Measurements from ENCODE around the gene DUOXA1.

Gene DUOXA1

DNA sequence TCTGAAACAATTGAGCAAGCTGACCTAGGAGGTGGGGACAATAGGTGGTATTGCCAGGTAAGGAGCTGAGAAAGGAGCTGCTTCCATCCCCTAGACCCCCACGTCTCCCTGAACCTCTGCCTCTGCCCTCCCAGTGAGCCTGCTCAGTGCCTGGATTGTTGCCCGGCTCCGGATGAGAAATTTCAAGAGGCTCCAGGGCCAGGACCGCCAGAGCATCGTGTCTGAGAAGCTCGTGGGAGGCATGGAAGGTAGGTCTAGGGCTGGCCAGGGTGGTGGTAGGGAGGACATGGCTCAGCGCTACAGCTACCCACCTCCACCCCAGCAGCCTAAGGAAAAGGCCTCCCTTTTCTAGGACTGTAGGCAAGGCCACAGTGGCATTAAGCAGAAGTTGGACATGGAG is 13.4 kb upstream of the DUOXA1 start:
- DNase-seq: no peak
- no peak overlapping the region for H3K27ac Mint-ChIP-seq
- TF ChIP-seq, protein P1, sequence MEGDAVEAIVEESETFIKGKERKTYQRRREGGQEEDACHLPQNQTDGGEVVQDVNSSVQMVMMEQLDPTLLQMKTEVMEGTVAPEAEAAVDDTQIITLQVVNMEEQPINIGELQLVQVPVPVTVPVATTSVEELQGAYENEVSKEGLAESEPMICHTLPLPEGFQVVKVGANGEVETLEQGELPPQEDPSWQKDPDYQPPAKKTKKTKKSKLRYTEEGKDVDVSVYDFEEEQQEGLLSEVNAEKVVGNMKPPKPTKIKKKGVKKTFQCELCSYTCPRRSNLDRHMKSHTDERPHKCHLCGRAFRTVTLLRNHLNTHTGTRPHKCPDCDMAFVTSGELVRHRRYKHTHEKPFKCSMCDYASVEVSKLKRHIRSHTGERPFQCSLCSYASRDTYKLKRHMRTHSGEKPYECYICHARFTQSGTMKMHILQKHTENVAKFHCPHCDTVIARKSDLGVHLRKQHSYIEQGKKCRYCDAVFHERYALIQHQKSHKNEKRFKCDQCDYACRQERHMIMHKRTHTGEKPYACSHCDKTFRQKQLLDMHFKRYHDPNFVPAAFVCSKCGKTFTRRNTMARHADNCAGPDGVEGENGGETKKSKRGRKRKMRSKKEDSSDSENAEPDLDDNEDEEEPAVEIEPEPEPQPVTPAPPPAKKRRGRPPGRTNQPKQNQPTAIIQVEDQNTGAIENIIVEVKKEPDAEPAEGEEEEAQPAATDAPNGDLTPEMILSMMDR (IDR thresholded peaks at IDR 0.05): no peak
- H3K4me1 Mint-ChIP-seq: peaks cover 15% of the 10 kb centered on the region
- H3K27me3 Mint-ChIP-seq (ENCODE audit: low read depth, poor library complexity): peaks cover 34% of the 10 kb centered on the region
- no peak overlapping the region for H3K4me3 Mint-ChIP-seq
- no peaks in the 10 kb centered on the region for H3K9me3 Mint-ChIP-seq
- H3K36me3 Mint-ChIP-seq (ENCODE audit: low read depth): no peaks in the 10 kb centered on the region

DNA sequence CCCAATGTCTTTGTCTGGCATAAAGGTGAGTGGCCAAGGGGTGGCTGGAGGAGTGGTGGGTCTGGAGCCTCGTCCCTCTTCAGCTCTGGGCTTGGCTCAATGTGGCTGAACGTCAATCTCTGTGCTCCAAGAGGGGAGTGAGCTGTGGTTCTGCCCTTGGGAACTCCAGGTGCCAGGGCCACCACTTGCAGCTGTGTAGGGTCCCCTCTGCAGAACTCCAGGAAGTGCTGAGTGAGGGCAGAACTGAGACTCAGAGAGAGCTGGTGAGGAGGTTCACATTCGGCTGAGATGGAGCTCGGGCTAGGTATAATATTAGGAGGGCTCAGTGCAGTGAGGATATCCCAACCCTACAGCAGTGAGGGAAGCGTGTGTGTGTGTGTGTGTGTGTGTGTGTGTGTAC is 11.7 kb upstream of the DUOXA1 start:
- H3K27me3 Mint-ChIP-seq (ENCODE audit: low read depth, poor library complexity): peaks cover 49% of the 10 kb centered on the region
- peaks cover 24% of the 10 kb centered on the region for H3K4me1 Mint-ChIP-seq
- H3K27ac Mint-ChIP-seq: no peak overlapping the region
- no peaks in the 10 kb centered on the region for H3K9me3 Mint-ChIP-seq
- TF ChIP-seq, protein P1 (IDR thresholded peaks at IDR 0.05): no peak
- no peak for DNase-seq
- no peaks in the 10 kb centered on the region for H3K36me3 Mint-ChIP-seq (ENCODE audit: low read depth)
- no peak overlapping the region for H3K4me3 Mint-ChIP-seq

DNA sequence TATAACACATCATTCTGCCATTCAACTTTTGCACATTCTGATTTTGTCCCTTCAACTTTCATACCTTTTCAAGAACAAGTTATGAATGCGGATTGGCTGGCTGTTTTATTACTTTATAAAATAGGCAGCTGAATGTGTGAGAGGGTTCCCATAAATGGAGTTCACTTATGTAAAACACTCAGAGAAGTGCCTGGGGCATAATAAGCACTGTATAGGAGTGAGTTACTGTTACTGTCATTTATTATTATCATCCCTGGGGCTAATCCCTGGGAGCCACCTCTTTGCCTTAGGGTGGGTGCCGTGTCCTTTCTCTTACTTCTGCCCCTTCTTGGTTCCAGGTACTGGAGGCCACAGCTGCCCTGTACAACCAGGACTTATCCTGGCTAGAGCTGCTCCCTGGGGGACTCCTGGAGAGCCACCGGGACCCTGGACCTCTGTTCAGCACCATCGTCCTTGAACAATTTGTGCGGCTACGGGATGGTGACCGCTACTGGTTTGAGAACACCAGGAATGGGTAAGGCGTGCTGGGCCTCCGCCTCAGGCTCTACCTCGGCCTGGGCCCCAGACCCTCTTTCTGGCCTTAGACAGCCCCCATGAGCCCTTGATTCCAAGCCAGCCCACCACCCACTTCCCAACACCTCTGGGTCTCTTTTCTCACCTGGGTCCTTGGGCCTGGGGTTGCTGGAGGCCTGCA is 11.0 kb upstream of the DUOXA1 start:
- Mint-ChIP-seq H3K27me3 (ENCODE audit: low read depth, poor library complexity) (peaks cover 50% of the 10 kb centered on the region), H3K4me1 (peaks cover 26% of the 10 kb centered on the region), H3K9me3 (no peaks in the 10 kb centered on the region), H3K4me3 (no peak overlapping the region), H3K27ac (no peak overlapping the region), H3K36me3 (ENCODE audit: low read depth) (no peaks in the 10 kb centered on the region)
- DNase-seq: no peak
- TF ChIP-seq, protein P1 (IDR thresholded peaks at IDR 0.05): no peak

DNA sequence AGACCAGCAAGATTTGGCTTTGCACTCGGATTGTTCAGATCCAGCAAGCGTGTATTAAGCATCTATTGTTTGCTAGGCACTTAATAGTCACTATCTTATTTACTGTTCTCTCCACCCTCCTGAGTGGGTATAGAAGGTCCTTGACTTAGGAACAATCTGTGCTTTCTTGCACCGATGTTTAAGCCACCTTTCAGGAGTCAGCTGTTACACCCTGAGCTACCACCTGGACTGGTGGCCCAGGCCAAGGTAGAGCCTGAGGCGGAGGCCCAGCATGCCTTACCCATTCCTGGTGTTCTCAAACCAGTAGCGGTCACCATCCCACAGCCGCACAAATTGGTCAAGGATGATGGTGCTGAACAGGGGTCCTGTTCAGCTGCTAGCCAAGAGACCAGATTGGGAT is 10.1 kb upstream of the DUOXA1 start:
- peaks cover 28% of the 10 kb centered on the region for H3K4me1 Mint-ChIP-seq
- H3K4me3 Mint-ChIP-seq: no peak overlapping the region
- H3K9me3 Mint-ChIP-seq: no peaks in the 10 kb centered on the region
- H3K27me3 Mint-ChIP-seq (ENCODE audit: low read depth, poor library complexity): peaks cover 51% of the 10 kb centered on the region
- H3K27ac Mint-ChIP-seq: no peak overlapping the region
- no peak for DNase-seq
- H3K36me3 Mint-ChIP-seq (ENCODE audit: low read depth): no peaks in the 10 kb centered on the region
- TF ChIP-seq, protein P1 (IDR thresholded peaks at IDR 0.05): no peak

DNA sequence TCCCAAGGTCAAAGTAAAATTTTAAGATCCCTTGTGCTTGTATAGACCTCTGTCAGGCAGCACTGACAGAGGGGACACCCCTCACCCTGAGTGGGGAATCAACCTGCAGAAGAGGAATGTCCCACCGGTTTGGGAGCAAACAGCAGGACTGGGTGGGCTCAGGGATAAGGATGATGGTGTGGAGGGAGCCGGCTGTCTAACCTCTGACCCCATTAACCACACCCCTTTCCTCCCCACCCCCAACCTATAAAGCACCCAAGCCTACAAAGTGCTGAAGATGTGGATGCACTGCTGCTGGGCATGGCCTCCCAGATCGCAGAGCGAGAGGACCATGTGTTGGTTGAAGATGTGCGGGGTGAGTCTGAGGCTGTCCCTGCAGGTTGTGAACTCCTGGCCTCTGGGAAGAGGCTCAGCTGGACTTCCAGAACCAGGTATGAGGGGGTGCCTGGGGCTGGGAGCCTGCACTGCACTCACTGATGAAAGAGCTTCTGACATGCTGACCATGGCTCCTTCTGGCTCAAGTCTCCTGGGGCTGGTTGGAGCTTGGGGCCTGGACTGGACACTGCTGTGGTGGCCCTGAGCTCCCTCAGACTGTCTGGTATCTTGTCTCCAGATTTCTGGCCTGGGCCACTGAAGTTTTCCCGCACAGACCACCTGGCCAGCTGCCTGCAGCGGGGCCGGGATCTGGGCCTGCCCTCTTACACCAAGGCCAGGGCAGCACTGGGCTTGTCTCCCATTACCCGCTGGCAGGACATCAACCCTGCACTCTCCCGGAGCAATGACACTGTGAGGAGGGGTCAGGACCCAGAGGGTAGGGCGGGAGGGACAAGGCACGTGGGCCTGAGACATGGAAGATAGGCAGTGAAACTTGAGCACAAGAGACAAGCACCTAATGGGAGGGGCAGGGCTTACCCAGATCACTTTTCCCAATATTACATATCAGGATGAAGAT is 9.4 kb upstream of the DUOXA1 start:
- Mint-ChIP-seq H3K4me1 (peaks cover 34% of the 10 kb centered on the region), H3K27me3 (ENCODE audit: low read depth, poor library complexity) (peaks cover 51% of the 10 kb centered on the region), H3K9me3 (no peaks in the 10 kb centered on the region), H3K27ac (no peak overlapping the region), H3K36me3 (ENCODE audit: low read depth) (no peaks in the 10 kb centered on the region), H3K4me3 (no peak overlapping the region)
- no peak for DNase-seq
- TF ChIP-seq, protein P1 (IDR thresholded peaks at IDR 0.05): no peak
